MM.1S (cell line): ENCODE measurements around the gene ABCA13.

Experiments
- DNase-seq: peaks from one replicate; pipeline ENCODE4 v3.0.0-alpha.2; 2015
- H2AFZ ChIP-seq: fragments of 300-600 bp; sonication (generic); 2 replicates; pipeline ENCODE4 v1.6.0; 2016; ENCODE audit warnings: antibody characterized with exemption, low read length
- H3F3A ChIP-seq: fragments of 300-600 bp; sonication (generic); 2 replicates; pipeline ENCODE4 v1.6.1; 2016; ENCODE audit warnings: mild to moderate bottlenecking, antibody characterized with exemption, low read length, moderate library complexity, mixed read lengths; ENCODE audit not compliant: insufficient read depth
- H3K27ac ChIP-seq: fragments of 300-600 bp; sonication (generic); 2 replicates; pipeline ENCODE4 v1.5.1; 2016; ENCODE audit warnings: mild to moderate bottlenecking, low read length
- H3K27me3 ChIP-seq: fragments of 300-600 bp; sonication (generic); replicated peaks from 2 replicates; pipeline ENCODE4 v1.6.0; 2016; ENCODE audit warnings: low read length; ENCODE audit not compliant: insufficient read depth
- H3K36me3 ChIP-seq: fragments of 300-600 bp; sonication (generic); replicated peaks from 2 replicates; pipeline ENCODE4 v1.6.1; 2016; ENCODE audit warnings: mild to moderate bottlenecking, low read length, mixed read lengths; ENCODE audit not compliant: insufficient read depth
- H3K4me1 ChIP-seq: fragments of 300-600 bp; sonication (generic); 2 replicates; pipeline ENCODE4 v1.6.1; 2016; ENCODE audit warnings: low read length, mixed read lengths
- H3K4me2 ChIP-seq: fragments of 300-600 bp; sonication (generic); 2 replicates; pipeline ENCODE4 v1.6.0; 2016; ENCODE audit warnings: low read depth, low read length
- H3K4me3 ChIP-seq: fragments of 300-600 bp; sonication (generic); 2 replicates; pipeline ENCODE4 v1.5.1; 2016; ENCODE audit warnings: low read length, mixed read lengths
- H3K79me2 ChIP-seq: fragments of 300-600 bp; sonication (generic); 2 replicates; pipeline ENCODE4 v1.6.1; 2016; ENCODE audit warnings: mixed run types, low read length, mixed read lengths
- H3K9ac ChIP-seq: fragments of 300-600 bp; sonication (generic); 2 replicates; pipeline ENCODE4 v1.6.1; 2016; ENCODE audit warnings: low read length, mixed read lengths
- H3K9me2 ChIP-seq: fragments of 300-600 bp; sonication (generic); replicated peaks from 2 replicates; pipeline ENCODE4 v1.6.1; 2016; ENCODE audit warnings: mild to moderate bottlenecking, low read length, mixed read lengths; ENCODE audit not compliant: insufficient read depth
- H3K9me3 ChIP-seq: fragments of 300-600 bp; sonication (generic); replicated peaks from 2 replicates; pipeline ENCODE4 v1.6.1; 2016; ENCODE audit warnings: mild to moderate bottlenecking, low read length, mixed read lengths; ENCODE audit not compliant: insufficient read depth
- H4K20me1 ChIP-seq: fragments of 300-600 bp; sonication (generic); 2 replicates; pipeline ENCODE4 v1.6.1; 2016; ENCODE audit warnings: mild to moderate bottlenecking, low read length, moderate library complexity, mixed read lengths; ENCODE audit not compliant: insufficient read depth
- CTCF ChIP-seq: fragments of 300-600 bp; sonication (generic); IDR thresholded peaks from 2 replicates; pipeline ENCODE4 v1.5.1; 2016; ENCODE audit warnings: antibody characterized with exemption, low read length, mixed read lengths
- EZH2 ChIP-seq: fragments of 300-600 bp; sonication (generic); optimal IDR thresholded peaks from 2 replicates; pipeline ENCODE3; 2017; ENCODE audit warnings: low read depth, mild to moderate bottlenecking, antibody characterized with exemption, low read length, mixed read lengths
- EZH2phosphoT487 ChIP-seq: fragments of 300-600 bp; sonication (generic); IDR thresholded peaks from 2 replicates; pipeline ENCODE4 v1.6.1; 2018; ENCODE audit warnings: antibody characterized with exemption, low read length

The ABCA13 gene

GRCh38 chr7:48621076-48621475 is 449.8 kb downstream of the ABCA13 start:
- H3K9ac ChIP-seq: no peak overlapping the region
- H3F3A ChIP-seq: no peaks in the 10 kb centered on the region
- H3K4me3 ChIP-seq: no peak overlapping the region
- no peaks in the 10 kb centered on the region for H3K9me3 ChIP-seq
- no peaks in the 10 kb centered on the region for H3K4me1 ChIP-seq
- no peak for DNase-seq
- no peaks in the 10 kb centered on the region for H3K9me2 ChIP-seq
- H3K79me2 ChIP-seq: no peaks in the 10 kb centered on the region
- H3K4me2 ChIP-seq: no peak overlapping the region
- no peaks in the 10 kb centered on the region for H3K27me3 ChIP-seq
- H3K27ac ChIP-seq: no peak overlapping the region
- no peaks in the 10 kb centered on the region for H4K20me1 ChIP-seq
- H3K36me3 ChIP-seq: no peaks in the 10 kb centered on the region
- TF ChIP-seq CTCF (no peak), EZH2 (no peak), EZH2phosphoT487 (no peak)
- no peak overlapping the region for H2AFZ ChIP-seq

GRCh38 chr7:48627164-48627563 is 455.9 kb downstream of the ABCA13 start:
- no peaks in the 10 kb centered on the region for H3K36me3 ChIP-seq
- DNase-seq: no peak
- no peaks in the 10 kb centered on the region for H3K27me3 ChIP-seq
- H4K20me1 ChIP-seq: no peaks in the 10 kb centered on the region
- H3K9me2 ChIP-seq: no peaks in the 10 kb centered on the region
- H3K9me3 ChIP-seq: no peaks in the 10 kb centered on the region
- no peak overlapping the region for H3K4me3 ChIP-seq
- no peak overlapping the region for H3K4me2 ChIP-seq
- no peaks in the 10 kb centered on the region for H3F3A ChIP-seq
- H3K9ac ChIP-seq: no peak overlapping the region
- H2AFZ ChIP-seq: no peak overlapping the region
- no peak for TF ChIP-seq EZH2phosphoT487
- TF ChIP-seq CTCF: no peak
- TF ChIP-seq EZH2: no peak
- no peaks in the 10 kb centered on the region for H3K79me2 ChIP-seq
- H3K27ac ChIP-seq: no peak overlapping the region
- no peaks in the 10 kb centered on the region for H3K4me1 ChIP-seq

GRCh38 chr7:48628793-48629349 is 457.6 kb downstream of the ABCA13 start:
- Histone ChIP-seq H4K20me1 (no peaks in the 10 kb centered on the region), H3K36me3 (no peaks in the 10 kb centered on the region), H3K4me2 (no peak overlapping the region), H3K9me2 (no peaks in the 10 kb centered on the region), H3K4me1 (no peaks in the 10 kb centered on the region), H3K27ac (no peak overlapping the region), H3K9ac (no peak overlapping the region), H3K9me3 (no peaks in the 10 kb centered on the region), H2AFZ (no peak overlapping the region), H3K4me3 (no peak overlapping the region), H3K79me2 (no peaks in the 10 kb centered on the region), H3K27me3 (no peaks in the 10 kb centered on the region), H3F3A (no peaks in the 10 kb centered on the region)
- DNase-seq: no peak
- TF ChIP-seq EZH2phosphoT487: no peak
- TF ChIP-seq EZH2: no peak
- TF ChIP-seq CTCF: no peak
